ENCODE results near the gene OR5AP2. TPM values are rescaled to one million over a fixed set of nuclear protein-coding genes. Genes with fewer than 3 reads are reported as not detected.
A peak's percentile ranks its signal among the peaks of the same experiment; 100 is the strongest.
"Not testable (repeated sequence)": the region's sequence is repeated elsewhere in the genome, so short reads cannot be mapped to it uniquely, and the experiment has no call there.

OR5AP2 gene
- total RNA-seq, result not detected in 2 replicates

GRCh38 chr11:56642339-56642738 is at the start of gene OR5AP2:
TSS of gene OR5AP2 (minus strand) at chr11:56642439. CDS start at chr11:56642439, 0 bp downstream.
- DNase-seq (ENCODE audit: insufficient read length, low spot score, missing footprints), result no peak
- Histone ChIP-seq H3K9me3 (ENCODE audit: low read depth, low read length) (no peaks in the 10 kb centered on the region), H3K4me2 (ENCODE audit: insufficient read depth, low read length) (no peak within 1 kb of the TSS), H3K27ac (ENCODE audit: low read depth, low read length) (no peak within 1 kb of the TSS), H3K27me3 (ENCODE audit: insufficient read depth, low read length) (no peaks in the 10 kb centered on the region), H3K4me3 (ENCODE audit: insufficient read depth, low read length) (no peak within 1 kb of the TSS), H3K36me3 (ENCODE audit: insufficient read depth, low read length) (no peaks in the 10 kb centered on the region), H3K4me1 (ENCODE audit: insufficient read depth, low read length) (no peaks in the 10 kb centered on the region), H4K20me1 (ENCODE audit: insufficient read depth, low read length) (no peaks in the 10 kb centered on the region), H3K79me2 (ENCODE audit: insufficient read depth, low read length) (no peaks in the 10 kb centered on the region), H2AFZ (ENCODE audit: low read length) (no peak within 1 kb of the TSS)
- TF ChIP-seq, protein P1, sequence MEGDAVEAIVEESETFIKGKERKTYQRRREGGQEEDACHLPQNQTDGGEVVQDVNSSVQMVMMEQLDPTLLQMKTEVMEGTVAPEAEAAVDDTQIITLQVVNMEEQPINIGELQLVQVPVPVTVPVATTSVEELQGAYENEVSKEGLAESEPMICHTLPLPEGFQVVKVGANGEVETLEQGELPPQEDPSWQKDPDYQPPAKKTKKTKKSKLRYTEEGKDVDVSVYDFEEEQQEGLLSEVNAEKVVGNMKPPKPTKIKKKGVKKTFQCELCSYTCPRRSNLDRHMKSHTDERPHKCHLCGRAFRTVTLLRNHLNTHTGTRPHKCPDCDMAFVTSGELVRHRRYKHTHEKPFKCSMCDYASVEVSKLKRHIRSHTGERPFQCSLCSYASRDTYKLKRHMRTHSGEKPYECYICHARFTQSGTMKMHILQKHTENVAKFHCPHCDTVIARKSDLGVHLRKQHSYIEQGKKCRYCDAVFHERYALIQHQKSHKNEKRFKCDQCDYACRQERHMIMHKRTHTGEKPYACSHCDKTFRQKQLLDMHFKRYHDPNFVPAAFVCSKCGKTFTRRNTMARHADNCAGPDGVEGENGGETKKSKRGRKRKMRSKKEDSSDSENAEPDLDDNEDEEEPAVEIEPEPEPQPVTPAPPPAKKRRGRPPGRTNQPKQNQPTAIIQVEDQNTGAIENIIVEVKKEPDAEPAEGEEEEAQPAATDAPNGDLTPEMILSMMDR (IDR thresholded peaks at IDR 0.05; ENCODE audit: extremely low read depth, low read depth, low read length), result no peak

GRCh38 chr11:56691179-56691578 is 48.9 kb upstream of the OR5AP2 start:
- H4K20me1 ChIP-seq (ENCODE audit: insufficient read depth, low read length); H3K9me3 ChIP-seq (ENCODE audit: low read depth, low read length); H3K36me3 ChIP-seq (ENCODE audit: insufficient read depth, low read length); H3K27ac ChIP-seq (ENCODE audit: low read depth, low read length); H3K79me2 ChIP-seq (ENCODE audit: insufficient read depth, low read length); H3K4me3 ChIP-seq (ENCODE audit: insufficient read depth, low read length); H2AFZ ChIP-seq (ENCODE audit: low read length); DNase-seq (ENCODE audit: insufficient read length, low spot score, missing footprints); H3K4me2 ChIP-seq (ENCODE audit: insufficient read depth, low read length); H3K4me1 ChIP-seq (ENCODE audit: insufficient read depth, low read length); H3K27me3 ChIP-seq (ENCODE audit: insufficient read depth, low read length): not testable (repeated sequence)

DNA sequence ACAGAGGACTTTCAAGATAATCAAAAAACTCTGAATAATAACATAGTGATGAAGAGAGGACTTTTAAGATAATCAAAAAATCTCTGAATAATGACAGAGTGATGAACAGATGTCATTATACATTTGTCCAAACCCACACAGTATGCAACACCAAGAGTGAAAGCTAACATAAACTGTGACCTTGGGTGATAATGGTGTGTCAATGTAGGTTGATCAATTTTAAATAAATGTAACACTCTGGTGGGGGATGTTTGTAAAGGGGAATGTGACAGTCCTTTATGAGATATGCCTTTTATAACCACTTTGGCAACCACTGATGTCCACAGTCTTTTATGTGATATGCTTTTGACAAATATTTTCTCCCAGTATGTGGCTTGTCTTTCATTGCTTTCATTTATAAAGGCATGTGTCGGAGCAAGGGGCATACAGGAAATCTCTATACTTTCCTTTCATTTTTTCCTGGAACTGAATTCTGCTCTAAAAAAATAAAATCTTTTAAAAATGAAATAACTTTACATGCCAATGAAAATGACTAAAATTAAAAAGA is 46.4 kb upstream of the OR5AP2 start:
- Histone ChIP-seq H3K4me2 (ENCODE audit: insufficient read depth, low read length) (no peak overlapping the region), H3K4me3 (ENCODE audit: insufficient read depth, low read length) (no peak overlapping the region)

GRCh38 chr11:56670984-56671383 is 28.7 kb upstream of the OR5AP2 start:
- DNase-seq (ENCODE audit: insufficient read length, low spot score, missing footprints), result peak; percentile 22
- no peaks in the 10 kb centered on the region for H4K20me1 ChIP-seq (ENCODE audit: insufficient read depth, low read length)
- no peaks in the 10 kb centered on the region for H3K27me3 ChIP-seq (ENCODE audit: insufficient read depth, low read length)
- H3K4me2 ChIP-seq (ENCODE audit: insufficient read depth, low read length), result no peak overlapping the region
- H3K4me1 ChIP-seq (ENCODE audit: insufficient read depth, low read length), result no peaks in the 10 kb centered on the region
- no peak overlapping the region for H3K27ac ChIP-seq (ENCODE audit: low read depth, low read length)
- no peak overlapping the region for H2AFZ ChIP-seq (ENCODE audit: low read length)
- H3K36me3 ChIP-seq (ENCODE audit: insufficient read depth, low read length), result no peaks in the 10 kb centered on the region
- no peaks in the 10 kb centered on the region for H3K79me2 ChIP-seq (ENCODE audit: insufficient read depth, low read length)
- no peak overlapping the region for H3K4me3 ChIP-seq (ENCODE audit: insufficient read depth, low read length)
- peaks cover 3% of the 10 kb centered on the region for H3K9me3 ChIP-seq (ENCODE audit: low read depth, low read length)
- TF ChIP-seq, protein P1 (IDR thresholded peaks at IDR 0.05; ENCODE audit: extremely low read depth, low read depth, low read length), result no peak

More for the DNA sequence above, 46.4 kb upstream of the OR5AP2 start:
- Histone ChIP-seq H3K27me3 (ENCODE audit: insufficient read depth, low read length) (no peaks in the 10 kb centered on the region), H3K4me1 (ENCODE audit: insufficient read depth, low read length) (no peaks in the 10 kb centered on the region), H4K20me1 (ENCODE audit: insufficient read depth, low read length) (no peaks in the 10 kb centered on the region), H3K36me3 (ENCODE audit: insufficient read depth, low read length) (no peaks in the 10 kb centered on the region), H2AFZ (ENCODE audit: low read length) (no peak overlapping the region), H3K27ac (ENCODE audit: low read depth, low read length) (no peak overlapping the region), H3K9me3 (ENCODE audit: low read depth, low read length) (no peaks in the 10 kb centered on the region), H3K79me2 (ENCODE audit: insufficient read depth, low read length) (no peaks in the 10 kb centered on the region)
- TF ChIP-seq, protein P1 (IDR thresholded peaks at IDR 0.05; ENCODE audit: extremely low read depth, low read depth, low read length), result no peak
- no peak for DNase-seq (ENCODE audit: insufficient read length, low spot score, missing footprints)
